ENCODE measurements around the gene ANKRD12.

The ANKRD12 gene

DNA sequence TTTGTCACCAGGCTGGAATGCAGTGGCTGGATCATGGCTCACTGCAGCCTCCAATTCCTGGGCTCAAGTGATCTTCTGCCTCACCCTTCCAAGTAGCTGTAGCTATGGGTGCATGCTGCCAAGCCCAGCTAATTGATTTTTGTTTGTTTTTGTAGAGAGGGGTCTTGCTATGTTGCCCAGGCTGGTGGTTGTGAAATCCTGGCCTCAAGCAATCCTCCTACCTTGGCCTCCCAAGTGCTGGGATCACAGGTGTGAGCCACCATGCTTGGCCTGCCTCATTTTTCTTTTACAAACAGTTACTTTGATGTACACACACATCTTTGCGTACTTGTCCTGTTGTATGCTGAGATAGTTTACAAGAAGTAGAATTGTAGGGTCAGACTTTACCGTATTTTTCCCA is 13.1 kb upstream of the ANKRD12 start:
- Histone ChIP-seq H3K9me3 (no peaks in the 10 kb centered on the region), H3K4me1 (peaks cover 0 to 22% (median 8%) of the 10 kb centered on the region in 4 donors), H3K27me3 (no peaks in the 10 kb centered on the region), H3K36me3 (peaks cover 28 to 44% (median 38%) of the 10 kb centered on the region in 3 donors), H3K27ac (no peak overlapping the region), H3K4me3 (no peak overlapping the region)
- no peak for DNase-seq
- TF ChIP-seq, protein P1, sequence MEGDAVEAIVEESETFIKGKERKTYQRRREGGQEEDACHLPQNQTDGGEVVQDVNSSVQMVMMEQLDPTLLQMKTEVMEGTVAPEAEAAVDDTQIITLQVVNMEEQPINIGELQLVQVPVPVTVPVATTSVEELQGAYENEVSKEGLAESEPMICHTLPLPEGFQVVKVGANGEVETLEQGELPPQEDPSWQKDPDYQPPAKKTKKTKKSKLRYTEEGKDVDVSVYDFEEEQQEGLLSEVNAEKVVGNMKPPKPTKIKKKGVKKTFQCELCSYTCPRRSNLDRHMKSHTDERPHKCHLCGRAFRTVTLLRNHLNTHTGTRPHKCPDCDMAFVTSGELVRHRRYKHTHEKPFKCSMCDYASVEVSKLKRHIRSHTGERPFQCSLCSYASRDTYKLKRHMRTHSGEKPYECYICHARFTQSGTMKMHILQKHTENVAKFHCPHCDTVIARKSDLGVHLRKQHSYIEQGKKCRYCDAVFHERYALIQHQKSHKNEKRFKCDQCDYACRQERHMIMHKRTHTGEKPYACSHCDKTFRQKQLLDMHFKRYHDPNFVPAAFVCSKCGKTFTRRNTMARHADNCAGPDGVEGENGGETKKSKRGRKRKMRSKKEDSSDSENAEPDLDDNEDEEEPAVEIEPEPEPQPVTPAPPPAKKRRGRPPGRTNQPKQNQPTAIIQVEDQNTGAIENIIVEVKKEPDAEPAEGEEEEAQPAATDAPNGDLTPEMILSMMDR (IDR thresholded peaks at IDR 0.05) = no peak
- intact Hi-C loops (cut with DNase I; ENCODE audit: low total_unique reads) = no loop called here

DNA sequence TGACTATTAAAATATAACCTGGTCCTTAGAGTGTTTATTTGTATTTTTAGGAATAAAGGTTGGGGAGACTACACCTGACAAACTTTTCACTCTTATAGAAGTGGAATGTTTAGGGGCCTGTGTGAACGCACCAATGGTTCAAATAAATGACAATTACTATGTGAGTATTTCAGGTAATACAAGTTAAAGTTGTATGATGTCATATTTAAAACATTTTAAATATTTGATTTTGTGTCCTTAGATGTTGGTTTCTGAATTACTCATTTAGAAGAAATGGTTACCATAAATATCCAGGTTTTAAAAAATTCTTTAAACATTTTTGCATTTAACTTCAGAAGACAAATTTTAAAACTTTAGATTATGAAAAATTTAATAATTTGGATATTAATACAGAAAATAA is 11.8 kb upstream of the ANKRD12 start:
- intact Hi-C loops (cut with DNase I; ENCODE audit: low total_unique reads) = no loop called here
- no peak for DNase-seq
- TF ChIP-seq, protein P1 (IDR thresholded peaks at IDR 0.05) = no peak
- no peaks in the 10 kb centered on the region for H3K27me3 ChIP-seq
- peaks cover 0 to 13% (median 8%) of the 10 kb centered on the region in 4 donors for H3K4me1 ChIP-seq
- no peaks in the 10 kb centered on the region for H3K9me3 ChIP-seq
- H3K4me3 ChIP-seq = no peak overlapping the region
- no peak overlapping the region for H3K27ac ChIP-seq
- H3K36me3 ChIP-seq = peaks cover 26 to 57% (median 46%) of the 10 kb centered on the region in 3 donors

GRCh38 chr18:9126337-9126736 is 10.2 kb upstream of the ANKRD12 start:
- no peaks in the 10 kb centered on the region for H3K9me3 ChIP-seq
- peaks cover 19 to 63% (median 40%) of the 10 kb centered on the region in 3 donors for H3K36me3 ChIP-seq
- H3K4me3 ChIP-seq = no peak overlapping the region
- peaks cover 0 to 6% (median 0%) of the 10 kb centered on the region in 4 donors for H3K4me1 ChIP-seq
- intact Hi-C loops (cut with DNase I; ENCODE audit: low total_unique reads) = no loop called here
- no peak overlapping the region for H3K27ac ChIP-seq
- no peaks in the 10 kb centered on the region for H3K27me3 ChIP-seq
- TF ChIP-seq, protein P1 (IDR thresholded peaks at IDR 0.05) = no peak
- DNase-seq = no peak

GRCh38 chr18:9130195-9130594 is 6.4 kb upstream of the ANKRD12 start:
- Histone ChIP-seq H3K27ac (no peak overlapping the region), H3K4me3 (no peak overlapping the region), H3K4me1 (peaks cover 0 to 6% (median 2%) of the 10 kb centered on the region in 4 donors), H3K36me3 (peaks cover 12 to 63% (median 40%) of the 10 kb centered on the region in 3 donors), H3K27me3 (no peaks in the 10 kb centered on the region), H3K9me3 (no peaks in the 10 kb centered on the region)
- TF ChIP-seq, protein P1 (IDR thresholded peaks at IDR 0.05) = no peak
- no peak for DNase-seq
- intact Hi-C loops (cut with DNase I; ENCODE audit: low total_unique reads) = no loop called here

DNA sequence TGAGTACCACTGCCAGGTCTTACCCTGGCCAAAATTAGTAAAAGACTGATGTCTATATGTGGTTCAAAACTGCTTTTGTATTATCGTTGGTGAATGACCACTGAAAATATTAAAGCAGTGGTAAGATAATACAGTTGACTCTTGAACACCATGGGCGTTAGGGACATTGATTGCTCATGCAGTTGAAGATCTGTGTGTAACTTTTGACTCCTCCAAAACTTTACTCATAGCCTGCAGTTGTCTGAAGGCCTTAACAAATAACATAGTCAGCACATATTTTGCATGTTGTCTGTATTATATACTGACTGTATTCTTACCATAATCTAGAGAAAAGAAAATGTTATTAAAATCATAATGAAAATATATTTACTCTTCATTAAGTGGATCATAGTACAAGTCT is 5.8 kb upstream of the ANKRD12 start:
- Histone ChIP-seq H3K36me3 (peaks cover 12 to 60% (median 37%) of the 10 kb centered on the region in 3 donors), H3K4me3 (no peak overlapping the region), H3K27me3 (no peaks in the 10 kb centered on the region), H3K4me1 (peaks cover 0 to 10% (median 4%) of the 10 kb centered on the region in 4 donors), H3K9me3 (no peaks in the 10 kb centered on the region), H3K27ac (no peak overlapping the region)
- no peak for DNase-seq
- TF ChIP-seq, protein P1 (IDR thresholded peaks at IDR 0.05) = no peak
- intact Hi-C loops (cut with DNase I; ENCODE audit: low total_unique reads) = no loop called here

DNA sequence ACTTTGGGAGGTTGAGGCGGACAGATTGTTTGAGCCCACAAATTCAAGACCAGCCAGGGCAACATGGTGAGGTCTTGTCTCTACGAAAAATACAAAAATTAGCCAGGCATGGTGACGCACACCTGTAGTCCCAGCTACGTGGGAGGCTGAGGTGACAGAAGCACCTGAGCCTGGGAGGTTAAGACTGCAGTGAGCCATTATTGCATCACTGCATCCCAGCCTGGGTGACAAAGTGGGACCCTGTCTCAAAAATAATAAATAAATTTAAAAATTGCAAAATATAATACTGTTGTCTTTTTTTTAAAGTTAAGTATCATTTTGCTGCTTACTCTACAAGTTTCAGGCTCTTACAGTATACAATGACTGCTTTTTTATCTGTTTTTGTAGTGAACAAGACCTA is 4.0 kb upstream of the ANKRD12 start:
- Histone ChIP-seq H3K36me3 (peaks cover 4 to 42% (median 19%) of the 10 kb centered on the region in 3 donors), H3K4me3 (no peak overlapping the region), H3K27ac (peak overlapping the region in 1 of 2 donors; percentile 18), H3K27me3 (no peaks in the 10 kb centered on the region), H3K9me3 (no peaks in the 10 kb centered on the region), H3K4me1 (peaks cover 0 to 10% (median 4%) of the 10 kb centered on the region in 4 donors)
- intact Hi-C loops (cut with DNase I; ENCODE audit: low total_unique reads) = no loop called here
- TF ChIP-seq, protein P1 (IDR thresholded peaks at IDR 0.05) = no peak
- DNase-seq = no peak

All from tibial artery (tissue), 4 donors.